OCI-LY3 (cell line): ENCODE results near the gene FANCG.

ENCODE experiments used
- EZH2phosphoT487 ChIP-seq: fragments of 200-600 bp; shearing (Covaris generic); IDR thresholded peaks from 2 replicates; pipeline ENCODE4 v1.6.1; 2018; ENCODE audit warnings: antibody characterized with exemption, mixed run types, low read depth
- TF ChIP-seq, protein P1 (sequence below): fragments of 200-600, 300-600 bp; sonication (generic); IDR thresholded peaks from 2 replicates; pipeline ENCODE4 v1.5.1; 2014; ENCODE audit warnings: antibody characterized with exemption, low read length, low read depth

DNA sequence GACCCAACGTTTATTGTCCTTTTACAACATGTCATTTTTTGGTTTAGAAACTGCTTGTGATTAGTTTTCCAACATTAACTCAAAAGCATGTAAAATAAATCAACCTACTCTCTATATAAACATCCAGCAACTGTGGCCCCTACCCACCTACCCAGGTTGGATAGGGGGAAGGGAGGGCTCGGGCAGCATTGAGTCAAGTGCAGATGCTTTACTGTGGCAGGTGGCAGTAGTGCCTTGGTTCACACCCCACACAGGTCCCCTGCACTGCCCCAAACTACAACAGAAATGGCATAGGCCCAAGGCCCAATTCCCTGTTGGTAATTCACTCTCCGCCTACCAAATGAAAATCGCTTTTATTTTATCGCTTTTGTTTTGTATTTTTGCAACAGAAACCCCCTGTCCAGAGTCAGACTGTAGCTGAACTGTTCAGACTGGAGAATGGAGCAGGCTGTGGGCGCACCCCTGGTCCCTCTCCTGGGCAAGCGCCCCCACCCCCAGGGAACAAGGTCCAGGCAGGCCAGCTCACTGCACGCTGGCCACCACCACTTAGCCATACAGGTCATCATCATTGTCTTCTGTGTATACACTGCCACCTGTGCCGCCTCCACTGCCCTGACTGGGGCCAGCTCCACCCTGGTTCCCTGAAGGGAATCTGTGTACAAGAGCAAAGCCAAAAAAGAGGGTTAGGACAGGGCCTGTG, 23.0 kb downstream of the FANCG start:
- TF ChIP-seq, protein P1, sequence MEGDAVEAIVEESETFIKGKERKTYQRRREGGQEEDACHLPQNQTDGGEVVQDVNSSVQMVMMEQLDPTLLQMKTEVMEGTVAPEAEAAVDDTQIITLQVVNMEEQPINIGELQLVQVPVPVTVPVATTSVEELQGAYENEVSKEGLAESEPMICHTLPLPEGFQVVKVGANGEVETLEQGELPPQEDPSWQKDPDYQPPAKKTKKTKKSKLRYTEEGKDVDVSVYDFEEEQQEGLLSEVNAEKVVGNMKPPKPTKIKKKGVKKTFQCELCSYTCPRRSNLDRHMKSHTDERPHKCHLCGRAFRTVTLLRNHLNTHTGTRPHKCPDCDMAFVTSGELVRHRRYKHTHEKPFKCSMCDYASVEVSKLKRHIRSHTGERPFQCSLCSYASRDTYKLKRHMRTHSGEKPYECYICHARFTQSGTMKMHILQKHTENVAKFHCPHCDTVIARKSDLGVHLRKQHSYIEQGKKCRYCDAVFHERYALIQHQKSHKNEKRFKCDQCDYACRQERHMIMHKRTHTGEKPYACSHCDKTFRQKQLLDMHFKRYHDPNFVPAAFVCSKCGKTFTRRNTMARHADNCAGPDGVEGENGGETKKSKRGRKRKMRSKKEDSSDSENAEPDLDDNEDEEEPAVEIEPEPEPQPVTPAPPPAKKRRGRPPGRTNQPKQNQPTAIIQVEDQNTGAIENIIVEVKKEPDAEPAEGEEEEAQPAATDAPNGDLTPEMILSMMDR = no peak
- no peak for TF ChIP-seq EZH2phosphoT487
